H1 (cell line): ENCODE measurements around the gene POU2F1. TPM values are rescaled to one million over a fixed set of nuclear protein-coding genes. Genes with fewer than 3 reads are reported as not detected.

Experiments used
- CTCF ChIA-PET: fragments of 300-600 bp; sonication (Branson Sonifier 250); formaldehyde crosslinking; loops from one replicate; lab custom pipeline; 2021; ENCODE audit not compliant: partially characterized antibody; lab: Charles Lee
- POLR2A ChIA-PET: fragments of 300-600 bp; sonication (Branson Sonifier 250); formaldehyde crosslinking; loops from one replicate; lab custom pipeline; 2021; ENCODE audit warnings: inconsistent platforms; ENCODE audit not compliant: partially characterized antibody; lab: Charles Lee
- DNase-seq, 2 experiments: peaks; one replicate each; pipeline versions ENCODE4 v3.0.0 to v3.0.0-alpha.2; 2010 to 2022; ENCODE audit warnings: low spot score in 2 of 2, low read depth in 1 of 2, mixed read lengths in 1 of 2
- FAIRE-seq: peaks from 2 replicates; lab custom pipeline; 2011; peaks lifted over from hg19 to GRCh38; lab: Jason Lieb, UNC
- H2AFZ ChIP-seq: 2 replicates; pipeline ENCODE4 v1.8.1; 2012; ENCODE audit warnings: low read length, inconsistent platforms
- H2AK5ac ChIP-seq: 2 replicates; pipeline ENCODE4 v1.6.1; 2013; ENCODE audit warnings: low read depth, low read length
- H2BK120ac ChIP-seq: replicated peaks from 2 replicates; pipeline ENCODE3; 2013; ENCODE audit warnings: low read depth, low read length, inconsistent platforms
- H2BK12ac ChIP-seq: 2 replicates; pipeline ENCODE4 v1.6.1; 2013; ENCODE audit warnings: low read depth, low read length
- H2BK15ac ChIP-seq: 2 replicates; pipeline ENCODE4 v1.6.1; 2013; ENCODE audit warnings: low read length
- H2BK20ac ChIP-seq: 2 replicates; pipeline ENCODE4 v1.6.1; 2013; ENCODE audit warnings: low read length
- H2BK5ac ChIP-seq: 2 replicates; pipeline ENCODE4 v1.6.1; 2013; ENCODE audit warnings: low read depth, low read length
- H3K14ac ChIP-seq: 2 replicates; pipeline ENCODE4 v1.6.1; 2013; ENCODE audit warnings: inconsistent platforms; ENCODE audit not compliant: insufficient read length
- H3K18ac ChIP-seq: 2 replicates; pipeline ENCODE4 v1.6.1; 2013; ENCODE audit warnings: low read length; ENCODE audit errors: extremely low read depth
- H3K23ac ChIP-seq: 2 replicates; pipeline ENCODE4 v1.6.1; 2013; ENCODE audit warnings: inconsistent platforms; ENCODE audit not compliant: insufficient read length
- H3K23me2 ChIP-seq: 2 replicates; pipeline ENCODE4 v1.6.1; 2013; ENCODE audit warnings: low read depth, low read length
- H3K27ac ChIP-seq: 2 replicates; pipeline ENCODE4 v1.6.1; 2011; ENCODE audit warnings: low read depth, low read length, inconsistent platforms
- H3K27me3 ChIP-seq, 4 experiments: replicated peaks in 1 of 4; 1 replicate in 1 of 4; 2 replicates in 3 of 4; pipeline versions ENCODE4 v1.6.1 to v1.8.1; 2011 to 2013; ENCODE audit warnings: low read length in 3 of 4, mild to moderate bottlenecking in 3 of 4, inconsistent platforms in 2 of 4, mixed read lengths in 2 of 4, moderate library complexity in 1 of 4; ENCODE audit not compliant: control insufficient read depth in 3 of 4, insufficient read depth in 3 of 4; ENCODE audit errors: extremely low read depth in 1 of 4
- H3K36me3 ChIP-seq, 4 experiments: 2 replicates each; pipeline versions ENCODE4 v1.6.1 to v1.8.1; 2011 to 2013; ENCODE audit warnings: mild to moderate bottlenecking in 4 of 4, low read length in 3 of 4, moderate library complexity in 2 of 4, control low read depth in 1 of 4, inconsistent platforms in 1 of 4; ENCODE audit not compliant: insufficient read depth in 4 of 4, control insufficient read depth in 2 of 4
- H3K4ac ChIP-seq: replicated peaks from 2 replicates; pipeline ENCODE3; 2013; ENCODE audit warnings: low read length, low read depth, mixed read lengths, inconsistent platforms; ENCODE audit not compliant: insufficient read length
- H3K4me1 ChIP-seq, 4 experiments: replicated peaks in 1 of 4; 1 replicate in 1 of 4; 2 replicates in 3 of 4; pipeline versions ENCODE4 v1.6.1 to v1.8.1; 2011 to 2013; ENCODE audit warnings: low read length in 3 of 4, inconsistent platforms in 2 of 4, mixed read lengths in 1 of 4; ENCODE audit not compliant: insufficient read depth in 4 of 4, control insufficient read depth in 3 of 4
- H3K4me2 ChIP-seq, 2 experiments: 2 replicates each; pipeline versions ENCODE4 v1.6.1 to v1.8.1; 2011 to 2013; ENCODE audit warnings: low read depth in 2 of 2, low read length in 2 of 2, control low read depth in 1 of 2, inconsistent platforms in 1 of 2, mild to moderate bottlenecking in 1 of 2; ENCODE audit not compliant: insufficient read depth in 1 of 2
- H3K4me3 ChIP-seq, 4 experiments: fragments of 200-600, 300-600 bp in 1 of 4; sonication (generic), shearing (Covaris generic), sonication (Bioruptor Twin) in 1 of 4; 2 replicates each; pipeline versions ENCODE4 v1.5.1 to v1.8.1; 2011 to 2016; ENCODE audit warnings: low read length in 4 of 4, low read depth in 3 of 4, control low read depth in 2 of 4, inconsistent platforms in 2 of 4, mild to moderate bottlenecking in 2 of 4, mixed read lengths in 1 of 4, moderate library complexity in 1 of 4; ENCODE audit not compliant: insufficient read depth in 2 of 4; ENCODE audit errors: extremely low read depth in 1 of 4
- H3K56ac ChIP-seq: replicated peaks from 2 replicates; pipeline ENCODE3; 2013; ENCODE audit warnings: low read depth, mild to moderate bottlenecking, mixed read lengths, low read length, inconsistent platforms; ENCODE audit not compliant: insufficient read length
- H3K79me1 ChIP-seq: 2 replicates; pipeline ENCODE4 v1.6.1; 2013; ENCODE audit warnings: low read depth, low read length, control low read depth
- H3K79me2 ChIP-seq, 2 experiments: 2 replicates each; pipeline versions ENCODE4 v1.6.1 to v1.8.1; 2012 to 2013; ENCODE audit warnings: low read length in 2 of 2, mild to moderate bottlenecking in 2 of 2, inconsistent platforms in 1 of 2; ENCODE audit not compliant: insufficient read depth in 2 of 2, control insufficient read depth in 1 of 2
- H3K9ac ChIP-seq, 4 experiments: replicated peaks in 1 of 4; 1 replicate in 1 of 4; 2 replicates in 3 of 4; pipeline versions ENCODE4 v1.6.1 to v1.8.1; 2011 to 2013; ENCODE audit warnings: low read depth in 3 of 4, low read length in 3 of 4, control low read depth in 2 of 4, mild to moderate bottlenecking in 2 of 4, moderate library complexity in 2 of 4, inconsistent platforms in 1 of 4; ENCODE audit errors: extremely low read depth in 1 of 4
- H3K9me3 ChIP-seq, 2 experiments: 2 replicates each; pipeline versions ENCODE4 v1.6.1 to v1.8.1; 2012 to 2013; ENCODE audit warnings: mild to moderate bottlenecking in 2 of 2, moderate library complexity in 2 of 2, control low read depth in 1 of 2, inconsistent platforms in 1 of 2, low read depth in 1 of 2, low read length in 1 of 2, mixed read lengths in 1 of 2; ENCODE audit not compliant: insufficient read depth in 2 of 2
- H4K20me1 ChIP-seq, 2 experiments: replicated peaks in 1 of 2; 2 replicates each; pipeline versions ENCODE3 to v1.8.1; 2011 to 2013; ENCODE audit warnings: inconsistent platforms in 2 of 2, low read length in 2 of 2, mild to moderate bottlenecking in 1 of 2; ENCODE audit not compliant: insufficient read depth in 2 of 2, control insufficient read depth in 1 of 2
- H4K5ac ChIP-seq: 2 replicates; pipeline ENCODE4 v1.6.1; 2013; ENCODE audit warnings: low read length, low read depth, mixed read lengths, inconsistent platforms; ENCODE audit not compliant: insufficient read length
- H4K8ac ChIP-seq: 2 replicates; pipeline ENCODE4 v1.8.0; 2013; ENCODE audit warnings: mild to moderate bottlenecking, moderate library complexity, low read length, inconsistent platforms; ENCODE audit not compliant: insufficient read depth; ENCODE audit errors: extremely low read depth
- H4K91ac ChIP-seq: replicated peaks from 2 replicates; pipeline ENCODE3; 2013; ENCODE audit warnings: low read length, mixed read lengths, inconsistent platforms; ENCODE audit not compliant: insufficient read length
- CBX8 ChIP-seq: fragments of 300-800, 300-1000 bp; sonication (generic); IDR thresholded peaks from 2 replicates; pipeline ENCODE4 v1.7.1; 2016; ENCODE audit warnings: low read depth, low read length, borderline replicate concordance
- CHD1 ChIP-seq: IDR thresholded peaks from 2 replicates; pipeline ENCODE4 v1.6.1; 2012; ENCODE audit warnings: low read depth, low read length, improper control_type of control experiment
- CTBP2 ChIP-seq: IDR thresholded peaks from 2 replicates; pipeline ENCODE4 v1.7.0; 2011; ENCODE audit warnings: borderline replicate concordance, mild to moderate bottlenecking, moderate library complexity, mixed read lengths, low read length; ENCODE audit not compliant: insufficient read depth, insufficient read length
- KDM4A ChIP-seq: IDR thresholded peaks from one replicate; pipeline ENCODE4 v1.7.1; 2012; ENCODE audit warnings: low read depth, mild to moderate bottlenecking, moderate library complexity, low read length, inconsistent platforms; ENCODE audit not compliant: severe bottlenecking
- MAFK ChIP-seq: IDR thresholded peaks from 2 replicates; pipeline ENCODE4 v1.6.1; 2012; ENCODE audit warnings: low read depth, mild to moderate bottlenecking, improper control_type of control experiment, low read length
- RFX5 ChIP-seq: IDR thresholded peaks from 2 replicates; pipeline ENCODE4 v1.6.1; 2011; ENCODE audit warnings: low read depth, low read length, improper control_type of control experiment, borderline replicate concordance
- RXRA ChIP-seq: IDR thresholded peaks from 2 replicates; pipeline ENCODE4 v1.6.1; 2011; ENCODE audit warnings: low read depth, mild to moderate bottlenecking, low read length, moderate library complexity; ENCODE audit not compliant: insufficient read depth
- SIRT6 ChIP-seq: IDR thresholded peaks from one replicate; pipeline ENCODE4 v1.7.1; 2012; ENCODE audit warnings: low read length, inconsistent platforms
- SP2 ChIP-seq: IDR thresholded peaks from 2 replicates; pipeline ENCODE4 v1.6.1; 2012; ENCODE audit warnings: mild to moderate bottlenecking, low read length, inconsistent platforms
- ZNF274 ChIP-seq: IDR thresholded peaks from 2 replicates; pipeline ENCODE4 v1.7.0; 2012; ENCODE audit warnings: low read length, borderline replicate concordance; ENCODE audit errors: extremely low read depth
- WGBS, 2 experiments: shearing (Covaris generic) in 1 of 2; methylation state at CpG; one replicate each; pipeline versions ENCODE4 v1.1.6 to v1.1.7; 2013 to 2015; ENCODE audit warnings: low lambda C conversion rate in 2 of 2, mixed read lengths in 2 of 2, inconsistent platforms in 1 of 2, low coverage in 1 of 2, missing lambda C conversion rate in 1 of 2; ENCODE audit not compliant: insufficient replicate concordance in 2 of 2, insufficient coverage in 1 of 2, insufficient read length in 1 of 2; ENCODE audit errors: extremely low coverage in 1 of 2, missing lambda C conversion rate in 1 of 2; 5-methylcytosine and 5-hydroxymethylcytosine counted together
- polyA plus RNA-seq, 7 experiments: library from polyadenylated mRNA; depleted of rRNA in 3 of 7; stranded (reverse) in 5 of 7; unstranded in 2 of 7; fragments of >200 nt in 5 of 7; fragments of 200-250 nt in 2 of 7; gene quantifications; 1 replicate in 5 of 7; 2 replicates in 1 of 7; 4 replicates in 1 of 7; pipeline versions ENCODE4 v1.2.1 to v1.2.3, GENCODE V29; 2011 to 2013; ENCODE audit warnings: missing spikeins in 2 of 7, mixed read lengths in 2 of 7
- total RNA-seq: library from RNA; stranded (reverse); fragmentation: NEBNext Ultra II Directional; extraction: Animal tissue kit (Norgen Biotek cat#: 25700); gene quantifications from 2 replicates; pipeline ENCODE4 v1.2.1, GENCODE V29; 2021
- TF ChIP-seq, protein P1 (sequence below): IDR thresholded peaks from 2 replicates; pipeline ENCODE4 v1.6.1; 2012; ENCODE audit warnings: low read length, inconsistent platforms
- TF ChIP-seq, protein P2 (sequence below): IDR thresholded peaks from 2 replicates; pipeline ENCODE4 v1.6.1; 2011; ENCODE audit warnings: low read length, improper control_type of control experiment

Gene POU2F1
- total and polyA plus RNA-seq, 2 of the 8 experiments (the other 6 are each of a cell fraction or from before 2014, with no cell fraction given): 37.0 to 57.2 TPM

- no peak for DNase-seq
- no peak overlapping the region for H4K91ac ChIP-seq
- no peaks in the 10 kb centered on the region for H3K23me2 ChIP-seq
- no peak overlapping the region for H3K4me3 ChIP-seq
- H3K36me3 ChIP-seq: no peaks in the 10 kb centered on the region
- no peak overlapping the region for H3K56ac ChIP-seq
- 95% methylated on average over 5 of the region's 5 CpGs; no CpG with 5 or more reads in 1 of the 2 experiments for WGBS, 2 experiments
- no peak overlapping the region for H2BK12ac ChIP-seq
- H2AFZ ChIP-seq: no peak overlapping the region
- no peak overlapping the region for H3K14ac ChIP-seq
- H4K5ac ChIP-seq: no peak overlapping the region
- H2AK5ac ChIP-seq: no peak overlapping the region
- H3K18ac ChIP-seq: no peak overlapping the region
- no peaks in the 10 kb centered on the region for H3K79me1 ChIP-seq
- CTCF ChIA-PET: interaction anchor here (1.4 to 7.9 kb wide), 4 partner anchors 14 to 46 kb away, joined by 3 to 54 read pairs (median 9); no protein-coding TSS in a partner anchor
- H3K27ac ChIP-seq: no peak overlapping the region
- no peak overlapping the region for H2BK120ac ChIP-seq
- H3K9ac ChIP-seq: no peak overlapping the region
- H2BK20ac ChIP-seq: no peak overlapping the region
- no peak for FAIRE-seq
- no peak overlapping the region for H3K4ac ChIP-seq
- no peak overlapping the region for H2BK15ac ChIP-seq
- H3K9me3 ChIP-seq: no peaks in the 10 kb centered on the region
- H2BK5ac ChIP-seq: no peak overlapping the region
- H3K4me1 ChIP-seq: peaks cover 1 to 11% (median 4%) of the 10 kb centered on the region in 4 experiments; a peak in 4 of 7 replicates
- H3K23ac ChIP-seq: no peak overlapping the region
- no peaks in the 10 kb centered on the region for H3K27me3 ChIP-seq
- H4K8ac ChIP-seq: no peak overlapping the region
- H4K20me1 ChIP-seq: no peaks in the 10 kb centered on the region
- POLR2A ChIA-PET: no interaction called here
- H3K4me2 ChIP-seq: no peak overlapping the region
- H3K79me2 ChIP-seq: no peaks in the 10 kb centered on the region
- TF ChIP-seq ZNF274 (no peak), MAFK (no peak), RFX5 (no peak), SIRT6 (no peak), CBX8 (no peak), CHD1 (no peak), KDM4A (no peak), CTBP2 (no peak), RXRA (no peak), SP2 (no peak)
- TF ChIP-seq, protein P1, sequence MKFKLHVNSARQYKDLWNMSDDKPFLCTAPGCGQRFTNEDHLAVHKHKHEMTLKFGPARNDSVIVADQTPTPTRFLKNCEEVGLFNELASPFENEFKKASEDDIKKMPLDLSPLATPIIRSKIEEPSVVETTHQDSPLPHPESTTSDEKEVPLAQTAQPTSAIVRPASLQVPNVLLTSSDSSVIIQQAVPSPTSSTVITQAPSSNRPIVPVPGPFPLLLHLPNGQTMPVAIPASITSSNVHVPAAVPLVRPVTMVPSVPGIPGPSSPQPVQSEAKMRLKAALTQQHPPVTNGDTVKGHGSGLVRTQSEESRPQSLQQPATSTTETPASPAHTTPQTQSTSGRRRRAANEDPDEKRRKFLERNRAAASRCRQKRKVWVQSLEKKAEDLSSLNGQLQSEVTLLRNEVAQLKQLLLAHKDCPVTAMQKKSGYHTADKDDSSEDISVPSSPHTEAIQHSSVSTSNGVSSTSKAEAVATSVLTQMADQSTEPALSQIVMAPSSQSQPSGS: no peak
- TF ChIP-seq, protein P2, sequence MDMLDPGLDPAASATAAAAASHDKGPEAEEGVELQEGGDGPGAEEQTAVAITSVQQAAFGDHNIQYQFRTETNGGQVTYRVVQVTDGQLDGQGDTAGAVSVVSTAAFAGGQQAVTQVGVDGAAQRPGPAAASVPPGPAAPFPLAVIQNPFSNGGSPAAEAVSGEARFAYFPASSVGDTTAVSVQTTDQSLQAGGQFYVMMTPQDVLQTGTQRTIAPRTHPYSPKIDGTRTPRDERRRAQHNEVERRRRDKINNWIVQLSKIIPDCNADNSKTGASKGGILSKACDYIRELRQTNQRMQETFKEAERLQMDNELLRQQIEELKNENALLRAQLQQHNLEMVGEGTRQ: no peak
Observed at GRCh38 chr1:167471568-167471967, 250.9 kb downstream of the POU2F1 start.
